HG03575 (cell line): ENCODE measurements around the gene C19orf25.

Source experiments
- ATAC-seq: cut with Tn5 transposase; IDR thresholded peaks from one replicate; pipeline ENCODE4 v1.9.1; 2021; ENCODE audit not compliant: unreplicated experiment, insufficient number of reproducible peaks, low FRiP score; ENCODE audit errors: extremely low read depth

The C19orf25 gene

DNA sequence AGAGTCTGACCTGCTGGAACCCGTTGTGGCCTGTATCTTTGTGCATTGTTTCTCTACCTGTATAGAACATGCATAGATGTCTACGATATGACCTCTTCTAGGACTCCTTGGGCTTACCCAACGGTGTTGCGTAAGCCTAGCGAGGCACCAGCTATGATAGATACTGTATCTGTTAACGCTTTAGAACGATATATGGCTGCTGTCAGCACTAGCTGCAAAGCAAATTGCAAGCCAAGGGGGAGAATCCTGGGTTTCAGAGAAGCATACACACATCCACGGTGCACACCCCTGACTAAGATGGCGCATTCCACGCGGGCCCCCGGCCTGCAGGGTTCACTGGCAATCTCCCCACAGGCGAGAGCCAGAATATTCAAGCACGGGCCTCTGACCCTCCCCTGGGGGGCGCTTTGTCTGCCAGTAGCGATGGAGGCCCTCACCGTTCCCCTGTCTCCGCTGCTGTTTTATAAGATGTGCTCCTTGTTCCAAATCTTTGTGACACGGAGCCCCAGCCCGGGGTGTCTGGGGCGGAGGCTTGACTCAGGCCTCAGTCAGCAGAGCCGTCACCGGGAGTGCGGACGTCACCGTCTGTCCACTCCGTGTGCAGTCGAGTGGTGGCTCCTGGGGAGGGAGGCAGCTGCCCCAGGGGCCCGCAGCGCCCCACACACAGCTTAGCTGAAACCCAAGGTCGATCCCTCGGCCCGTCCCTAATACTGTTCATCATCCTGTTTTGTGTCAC, 53.7 kb downstream of the C19orf25 start:
- no peak for ATAC-seq

DNA sequence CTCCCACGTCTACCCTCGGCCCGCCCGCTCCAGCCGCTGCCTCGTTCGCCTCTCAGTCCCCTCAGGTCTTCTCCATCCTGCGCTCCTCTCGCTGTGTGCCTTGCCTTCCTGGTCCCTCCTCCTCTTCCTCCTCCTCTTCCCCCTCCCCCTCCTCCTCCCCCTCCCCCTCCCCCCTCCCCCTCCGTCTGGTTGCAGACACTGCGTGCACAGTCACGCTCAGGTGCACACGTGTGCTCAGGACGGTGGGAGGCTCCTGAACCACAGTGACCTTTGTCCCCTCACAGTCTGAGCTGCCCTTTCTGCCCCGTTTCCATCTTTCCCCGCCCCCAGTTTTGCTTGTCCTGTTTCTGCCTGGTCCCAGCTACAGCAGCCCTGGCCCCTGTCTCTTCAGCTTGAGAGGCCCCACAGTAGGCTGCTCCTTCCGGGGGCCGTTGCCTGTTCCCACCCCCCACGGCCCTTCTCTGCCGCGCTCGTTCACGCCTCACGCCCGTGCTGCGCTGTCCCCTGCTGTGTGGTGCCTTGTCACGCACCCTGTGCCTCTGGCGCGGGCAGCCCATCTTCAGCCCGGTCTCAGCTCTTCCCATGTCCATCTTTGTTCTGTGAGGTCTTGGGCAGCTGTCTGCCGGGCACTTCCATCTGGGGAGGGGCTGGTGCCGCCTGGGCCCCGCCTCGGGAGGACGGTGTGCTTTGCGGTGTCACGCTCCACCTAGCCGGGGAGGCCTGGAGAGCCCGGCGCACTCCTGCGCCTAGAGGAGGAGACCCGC, 54.6 kb downstream of the C19orf25 start:
- no peak for ATAC-seq

GRCh38 chr19:1423436-1424191, 55.4 kb downstream of the C19orf25 start:
- no peak for ATAC-seq
